GM19035 (cell line): Measurements from ENCODE around the gene MTR.

Source experiments
- ATAC-seq: cut with Tn5 transposase; IDR thresholded peaks from one replicate; pipeline ENCODE4 v1.9.1; 2021; ENCODE audit not compliant: unreplicated experiment

Gene MTR

GRCh38 chr1:236774926-236775325 is 20.2 kb upstream of the MTR start:
- no peak for ATAC-seq

GRCh38 chr1:236779312-236779711 is 15.8 kb upstream of the MTR start:
- no peak for ATAC-seq

DNA sequence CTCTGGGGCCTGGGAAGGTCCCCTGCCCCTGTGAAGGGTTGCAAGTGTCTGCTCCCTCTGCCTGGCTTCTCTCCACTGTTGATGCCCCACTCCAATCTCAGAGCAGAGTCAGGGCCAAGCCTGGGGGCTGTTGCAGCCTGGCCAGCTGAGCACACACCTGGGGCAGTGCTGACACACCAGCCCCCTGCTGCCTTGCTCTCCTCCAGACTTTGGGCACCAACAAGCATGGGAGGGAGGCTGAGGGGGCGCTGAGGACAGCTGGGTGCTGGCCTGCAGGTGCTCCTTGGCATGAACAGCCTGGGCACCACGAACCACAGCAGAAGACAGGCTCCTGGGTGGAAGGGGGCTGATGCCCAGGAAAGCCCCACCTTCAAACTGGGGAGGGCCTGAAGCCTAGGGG is 9.6 kb upstream of the MTR start:
- ATAC-seq, result no peak

GRCh38 chr1:236786453-236786852 is 8.6 kb upstream of the MTR start:
- no peak for ATAC-seq

DNA sequence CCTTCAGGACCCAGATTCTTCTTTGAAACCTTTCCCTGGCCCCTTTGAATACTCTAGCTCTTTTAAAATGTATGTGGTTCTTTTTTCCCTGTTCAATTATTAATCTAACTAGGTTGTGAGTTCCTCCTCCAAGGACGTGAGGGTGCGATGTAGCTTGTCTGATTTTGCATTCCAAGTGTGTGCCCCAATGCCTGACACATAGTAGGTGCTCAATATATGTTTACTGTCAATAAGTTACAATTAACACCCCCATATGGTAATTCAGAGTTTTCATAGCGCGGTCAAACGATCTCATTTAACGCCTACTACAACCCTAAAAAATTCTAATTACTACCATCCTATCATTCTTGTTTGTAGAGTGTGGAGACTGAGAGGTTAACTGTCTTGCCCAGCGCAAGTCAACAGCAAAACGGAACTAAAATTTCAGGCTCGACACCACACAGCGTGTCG is 482 bp upstream of the MTR start:
- ATAC-seq, result no peak

DNA sequence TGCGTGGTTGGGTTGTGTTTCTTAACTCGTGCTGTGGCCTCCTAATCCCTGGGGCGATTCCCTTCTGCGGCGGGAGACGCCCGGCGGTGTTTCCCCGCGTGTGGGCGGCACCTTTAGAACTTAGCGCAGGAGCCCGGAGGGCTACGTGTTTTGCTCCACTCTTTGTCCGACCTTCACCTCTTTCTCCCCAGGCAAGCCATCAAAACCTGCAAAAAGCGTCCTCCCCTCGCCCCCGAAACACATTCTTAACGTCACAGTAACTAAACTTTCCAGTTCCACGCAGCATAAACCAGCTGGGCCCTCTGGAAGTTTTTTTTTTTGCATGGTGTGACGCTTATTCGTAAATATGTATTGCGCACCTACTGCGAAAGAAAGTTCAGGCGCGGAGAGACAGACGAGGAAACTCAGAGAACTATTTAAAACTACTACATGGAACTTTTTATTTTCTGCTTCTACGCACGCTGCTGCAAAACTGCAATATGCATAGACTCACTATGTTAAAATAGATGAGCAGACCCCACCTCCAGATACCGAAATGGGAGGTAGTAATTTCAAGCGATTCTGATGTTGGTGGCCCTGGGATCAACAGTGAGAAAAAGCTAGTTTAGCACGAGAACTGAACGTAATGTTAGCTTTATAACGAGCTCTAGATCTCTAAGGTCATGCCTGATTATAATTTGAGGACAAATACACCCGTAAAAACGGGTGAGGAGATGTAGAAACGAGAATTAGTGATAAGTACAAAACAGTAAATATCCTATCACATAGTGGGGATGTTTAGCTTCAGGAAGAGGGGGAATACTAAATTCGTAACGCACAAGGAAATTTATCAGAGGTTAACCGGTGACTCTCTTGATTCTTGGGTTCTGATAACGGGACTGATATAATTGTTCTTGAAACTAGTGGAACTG is 920 bp downstream of the MTR start:
- peak; percentile 37 for ATAC-seq

DNA sequence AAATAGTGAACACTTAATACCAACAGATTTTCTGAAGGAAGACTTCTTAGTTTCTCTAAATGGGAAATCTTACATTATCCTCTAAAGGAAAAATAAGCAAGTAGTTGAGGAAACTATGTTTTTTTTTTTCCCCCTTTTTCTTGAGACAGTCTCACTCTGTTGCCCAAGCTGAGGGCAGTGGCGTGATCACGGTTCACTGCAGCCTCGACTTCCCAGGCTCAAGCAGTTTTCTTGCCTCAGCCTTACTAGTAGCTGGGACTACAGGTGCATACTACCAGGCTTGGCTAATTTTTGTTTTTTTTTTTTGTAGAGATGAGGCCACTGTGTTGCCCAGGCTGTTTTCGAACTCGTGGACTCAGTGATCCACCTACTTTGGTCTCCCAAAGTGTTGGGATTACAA is 3.9 kb downstream of the MTR start:
- no peak for ATAC-seq

GRCh38 chr1:236800002-236800620 is 5.0 kb downstream of the MTR start:
- ATAC-seq, result no peak

DNA sequence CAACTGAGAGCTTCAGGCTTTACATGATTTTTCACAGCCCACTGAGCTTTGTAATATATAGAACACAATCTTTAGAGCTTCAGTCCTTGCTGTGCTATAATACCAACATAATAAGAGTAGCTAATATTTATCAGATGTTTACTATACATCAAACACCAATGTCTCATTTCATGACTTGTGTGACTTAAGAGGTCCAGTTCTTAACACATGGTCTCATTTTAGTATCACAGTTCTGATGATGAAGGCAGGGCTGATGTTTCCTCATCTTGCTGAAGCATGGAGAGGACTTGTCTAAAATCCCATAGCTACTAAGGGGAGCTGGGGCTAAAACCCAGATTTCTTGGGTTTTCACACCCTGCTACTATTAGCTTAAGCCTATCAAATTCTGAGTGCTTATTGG is 5.5 kb downstream of the MTR start:
- no peak for ATAC-seq

GRCh38 chr1:236802264-236802663 is 7.2 kb downstream of the MTR start:
- no peak for ATAC-seq

DNA sequence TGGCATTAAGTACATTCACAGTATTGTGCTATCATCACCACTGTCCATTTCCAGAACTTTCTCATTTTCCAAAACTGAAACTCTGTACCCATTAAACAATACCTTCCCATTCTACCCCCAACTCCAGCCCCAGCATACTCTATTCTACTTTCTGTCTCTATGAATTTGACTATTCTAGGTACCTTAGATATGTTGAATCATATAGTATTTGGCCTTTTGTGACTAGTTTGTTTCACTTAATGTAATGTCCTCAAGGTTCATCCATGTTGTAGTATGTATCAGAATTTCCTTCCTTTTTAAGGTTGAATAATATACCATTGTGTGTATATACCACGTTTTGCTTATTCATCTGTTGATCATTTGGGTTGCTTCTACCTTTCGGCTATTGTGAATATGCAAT is 11.5 kb downstream of the MTR start:
- ATAC-seq, result no peak

DNA sequence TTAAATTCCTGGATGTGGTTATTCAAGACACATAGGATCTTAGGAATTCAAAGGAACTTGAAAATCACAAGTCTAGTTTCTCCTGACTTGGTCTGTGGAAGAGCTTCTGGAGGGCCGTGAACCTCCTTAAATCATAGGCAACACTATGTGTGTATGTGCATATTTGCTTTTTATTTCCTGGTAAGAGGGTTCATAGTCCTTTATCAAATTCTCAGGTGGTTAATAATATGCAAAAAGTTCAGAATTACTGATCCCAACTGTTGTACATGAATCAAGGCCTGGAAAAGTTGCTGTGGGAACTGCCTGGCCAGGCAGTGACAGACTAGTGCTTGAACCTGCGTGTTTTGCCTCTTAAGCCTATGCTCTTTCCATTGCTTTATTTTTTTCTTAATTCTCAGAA is 12.9 kb downstream of the MTR start:
- ATAC-seq, result no peak

DNA sequence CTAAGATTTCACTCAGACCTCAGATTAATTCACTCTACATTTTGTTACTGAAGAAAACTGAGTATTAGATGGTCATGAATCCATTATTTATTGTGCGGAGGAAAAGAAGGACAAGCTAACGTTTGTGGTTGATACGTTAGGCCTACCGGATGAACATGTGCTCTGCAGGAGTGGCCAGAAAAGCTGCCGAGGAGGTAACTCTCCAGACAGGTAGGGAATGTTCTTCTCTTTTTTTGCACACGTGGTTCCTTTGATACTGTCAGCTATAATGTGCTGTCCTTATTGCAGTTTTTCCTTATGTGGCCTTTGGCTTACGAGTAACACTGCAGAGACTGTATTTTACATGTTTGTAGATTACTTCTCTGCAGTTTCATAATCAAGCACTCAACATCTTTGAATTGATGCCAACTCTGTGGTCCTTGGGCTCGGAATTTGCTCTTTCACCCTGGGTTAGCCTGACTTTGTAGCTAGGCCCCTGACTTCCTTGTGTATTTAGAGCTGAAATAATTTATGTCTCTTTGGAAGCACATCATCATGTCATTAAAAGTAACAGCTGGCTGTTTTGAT is 13.6 kb downstream of the MTR start:
- ATAC-seq, result no peak

DNA sequence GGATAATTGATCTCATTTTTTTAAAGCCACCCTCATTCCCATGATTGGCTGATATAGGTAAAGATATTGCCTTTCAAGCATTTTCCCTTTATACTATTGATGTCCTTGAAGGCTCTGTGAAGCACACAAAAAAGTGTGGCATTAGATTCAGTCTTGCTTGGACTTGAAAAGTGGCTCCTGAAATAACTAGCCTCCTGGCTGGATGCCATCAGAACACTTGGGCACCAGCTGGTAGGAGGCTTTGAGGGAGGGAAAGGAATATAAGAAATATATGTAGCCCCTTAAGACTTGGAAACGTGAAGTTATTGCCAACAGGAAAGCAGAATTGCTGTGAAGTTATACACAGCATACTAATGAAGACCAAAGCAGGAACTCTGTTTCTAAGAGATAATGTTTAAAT is 14.1 kb downstream of the MTR start:
- no peak for ATAC-seq

DNA sequence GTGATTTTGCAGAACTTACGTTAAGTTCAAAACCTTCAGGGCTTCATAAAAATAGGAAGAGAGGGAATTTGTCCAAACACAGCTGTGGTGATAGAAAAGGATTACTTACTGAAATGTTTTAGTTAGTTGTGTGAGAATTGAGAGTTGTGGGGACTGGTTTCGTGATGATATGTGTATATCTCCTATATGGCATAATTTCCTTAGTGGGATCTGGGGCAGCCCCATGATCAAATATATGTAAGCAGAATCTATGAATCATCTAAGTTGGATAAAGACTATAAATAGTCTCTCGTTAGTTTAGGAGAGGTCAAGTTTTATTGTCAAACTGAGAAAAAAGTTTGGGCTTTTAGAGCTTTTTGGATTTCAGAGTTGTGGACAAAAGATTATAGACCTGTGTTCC is 14.9 kb downstream of the MTR start:
- no peak for ATAC-seq

DNA sequence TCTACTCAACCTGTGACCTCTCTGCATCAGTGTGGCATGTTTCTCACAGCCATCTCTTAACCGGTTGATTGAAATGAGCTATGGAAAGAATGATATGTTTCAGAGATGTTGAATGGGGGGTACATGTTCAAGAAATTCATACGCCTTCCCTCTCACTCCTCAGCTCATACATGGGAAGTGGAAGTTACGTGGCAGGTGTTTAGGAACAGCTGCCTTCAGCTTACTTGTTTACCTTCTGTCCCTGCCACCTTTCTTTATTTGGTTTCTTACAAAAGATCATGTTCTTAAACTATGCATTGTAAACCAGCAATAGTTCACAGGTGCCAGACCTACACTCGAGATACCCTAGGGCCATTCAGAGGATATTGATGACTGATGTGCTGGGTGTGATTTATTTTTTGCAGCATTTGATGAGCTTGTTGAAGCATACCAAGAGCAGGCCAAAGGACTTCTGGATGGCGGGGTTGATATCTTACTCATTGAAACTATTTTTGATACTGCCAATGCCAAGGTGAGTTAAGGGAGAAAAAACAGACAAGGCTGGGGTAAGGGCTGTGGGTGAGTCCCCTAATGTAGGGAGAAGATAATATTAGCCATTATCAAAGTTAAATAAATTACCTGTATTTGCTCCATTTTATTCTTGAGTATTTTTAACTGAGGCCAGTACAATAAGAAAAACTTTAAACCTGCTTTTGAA is 17.4 kb downstream of the MTR start:
- ATAC-seq, result no peak

- ATAC-seq, result no peak
Observed at GRCh38 chr1:236815941-236816340, 20.8 kb downstream of the MTR start.

DNA sequence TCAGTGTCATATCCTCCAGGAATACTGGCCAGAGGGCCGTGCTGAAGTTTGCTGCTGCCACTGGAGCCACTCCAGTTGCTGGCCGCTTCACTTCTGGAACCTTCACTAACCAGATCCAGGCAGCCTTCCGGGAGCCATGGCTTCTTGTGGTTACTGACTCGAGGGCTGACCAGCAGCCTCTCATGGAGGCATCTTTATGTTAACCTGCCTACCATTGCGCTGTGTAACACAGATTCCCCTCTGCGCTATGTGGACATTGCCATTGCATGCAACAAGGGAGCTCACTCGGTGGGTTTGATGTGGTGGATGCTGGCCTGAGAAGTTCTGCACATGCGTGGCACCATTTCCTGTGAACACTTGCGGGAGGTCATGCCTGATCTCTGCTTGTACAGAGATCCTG is 24.8 kb downstream of the MTR start:
- no peak for ATAC-seq

GRCh38 chr1:236821091-236821627 is 26.1 kb downstream of the MTR start:
- ATAC-seq, result no peak

- ATAC-seq, result no peak
Observed at GRCh38 chr1:236823559-236823958, 28.5 kb downstream of the MTR start.

DNA sequence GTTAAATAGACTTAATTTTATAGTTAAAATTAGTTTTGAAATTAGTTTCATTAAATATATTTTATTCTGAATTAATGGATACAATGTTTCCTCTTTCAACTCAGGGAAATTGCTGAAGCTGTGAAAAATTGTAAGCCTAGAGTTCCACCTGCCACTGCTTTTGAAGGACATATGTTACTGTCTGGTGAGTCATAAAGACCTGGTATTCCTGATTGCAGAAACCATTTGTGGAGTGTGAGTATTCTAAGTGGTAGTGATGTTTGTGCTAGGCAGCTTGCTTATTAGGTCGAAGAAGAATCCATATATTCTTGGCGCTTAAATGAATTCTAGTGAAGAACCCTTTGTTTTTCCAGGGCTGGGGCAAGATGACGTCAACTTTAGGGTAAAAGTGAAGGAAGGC is 34.0 kb downstream of the MTR start:
- ATAC-seq, result no peak
